SK-N-SH treated with all-trans-retinoic acid at 6 μM for 48 hours (cell line): ENCODE measurements around the gene HSPG2.

Experiments
- ATAC-seq: fragments of 200-7000 bp; cut with Tn5 transposase; 3 replicates; pipeline ENCODE4 v1.9.1; 2020; ENCODE audit warnings: mild to moderate bottlenecking, moderate library complexity
- ARNTL ChIP-seq: fragments of 450-650 bp; formaldehyde crosslinking; IDR thresholded peaks from 2 replicates; pipeline ENCODE4 v1.5.0; 2020; ENCODE audit warnings: low read depth, mild to moderate bottlenecking, moderate library complexity, borderline replicate concordance
- BACH2 ChIP-seq: fragments of 250-450 bp; sonication (Bioruptor Pico); IDR thresholded peaks from 2 replicates; pipeline ENCODE4 v1.9.0; 2021; ENCODE audit warnings: mild to moderate bottlenecking, borderline replicate concordance
- CREB5 ChIP-seq: fragments of 250-450 bp; sonication (Bioruptor Pico); IDR thresholded peaks from 2 replicates; pipeline ENCODE4 v1.5.1; 2020; ENCODE audit warnings: low read depth, mild to moderate bottlenecking, moderate library complexity
- CSDC2 ChIP-seq: fragments of 250-450 bp; sonication (Bioruptor Pico); IDR thresholded peaks from 2 replicates; pipeline ENCODE4 v1.5.0; 2020; ENCODE audit warnings: mild to moderate bottlenecking, moderate library complexity
- CSRNP3 ChIP-seq: fragments of 250-450 bp; sonication (Bioruptor Pico); IDR thresholded peaks from 2 replicates; pipeline ENCODE4 v1.5.1; 2021; ENCODE audit warnings: mild to moderate bottlenecking, moderate library complexity
- ESRRG ChIP-seq: fragments of 250-450 bp; sonication (Bioruptor Pico); IDR thresholded peaks from 2 replicates; pipeline ENCODE4 v1.6.1; 2021; ENCODE audit warnings: mild to moderate bottlenecking
- GLIS3 ChIP-seq: fragments of 250-450 bp; sonication (Bioruptor Pico); IDR thresholded peaks from 2 replicates; pipeline ENCODE4 v1.5.0; 2020; ENCODE audit warnings: mild to moderate bottlenecking, moderate library complexity
- ISL1 ChIP-seq: fragments of 250-450 bp; sonication (Bioruptor Pico); IDR thresholded peaks from 2 replicates; pipeline ENCODE4 v2.1.2; 2022; ENCODE audit warnings: mild to moderate bottlenecking, moderate library complexity
- OSR1 ChIP-seq: fragments of 250-450 bp; sonication (Bioruptor Pico); IDR thresholded peaks from 2 replicates; pipeline ENCODE4 v1.8.0; 2022; ENCODE audit warnings: moderate library complexity, mild to moderate bottlenecking, inconsistent platforms
- PATZ1 ChIP-seq: fragments of 250-450 bp; sonication (Bioruptor Pico); IDR thresholded peaks from 2 replicates; pipeline ENCODE4 v1.8.0; 2020; ENCODE audit warnings: mild to moderate bottlenecking, moderate library complexity, borderline replicate concordance
- POU6F1 ChIP-seq: fragments of 250-450 bp; sonication (Bioruptor Pico); IDR thresholded peaks from 2 replicates; pipeline ENCODE4 v1.8.0; 2021; ENCODE audit warnings: low read depth, mild to moderate bottlenecking, moderate library complexity, borderline replicate concordance
- PPARA ChIP-seq: fragments of 250-450 bp; sonication (Bioruptor Pico); IDR thresholded peaks from 2 replicates; pipeline ENCODE4 v1.5.0; 2020; ENCODE audit warnings: mild to moderate bottlenecking, borderline replicate concordance
- SNAI2 ChIP-seq: fragments of 250-450 bp; sonication (Bioruptor Pico); IDR thresholded peaks from 2 replicates; pipeline ENCODE4 v1.5.0; 2020; ENCODE audit warnings: mild to moderate bottlenecking, moderate library complexity
- TCF4 ChIP-seq: fragments of 250-450 bp; sonication (Bioruptor Pico); IDR thresholded peaks from 2 replicates; pipeline ENCODE4 v1.8.0; 2021; ENCODE audit warnings: mild to moderate bottlenecking, moderate library complexity, borderline replicate concordance
- TOX ChIP-seq: fragments of 250-450 bp; sonication (Bioruptor Pico); IDR thresholded peaks from 2 replicates; pipeline ENCODE4 v1.8.0; 2021; ENCODE audit warnings: mild to moderate bottlenecking, moderate library complexity, borderline replicate concordance
- TSHZ2 ChIP-seq: fragments of 250-450 bp; sonication (Bioruptor Pico); IDR thresholded peaks from 2 replicates; pipeline ENCODE4 v1.5.0; 2020; ENCODE audit warnings: mild to moderate bottlenecking, moderate library complexity
- ZC3H10 ChIP-seq: fragments of 250-450 bp; sonication (Bioruptor Pico); IDR thresholded peaks from 2 replicates; pipeline ENCODE4 v1.5.1; 2021; ENCODE audit warnings: mild to moderate bottlenecking, moderate library complexity
- ZFP3 ChIP-seq: fragments of 250-450 bp; sonication (Bioruptor Pico); IDR thresholded peaks from 2 replicates; pipeline ENCODE4 v1.5.0; 2020; ENCODE audit warnings: mild to moderate bottlenecking, moderate library complexity
- ZFP30 ChIP-seq: fragments of 450-650 bp; formaldehyde crosslinking; IDR thresholded peaks from 2 replicates; pipeline ENCODE4 v1.5.0; 2022; ENCODE audit warnings: mild to moderate bottlenecking, moderate library complexity
- ZNF565 ChIP-seq: fragments of 450-650 bp; formaldehyde crosslinking; conservative IDR thresholded peaks from 2 replicates; pipeline ENCODE4 v1.5.0; 2020; ENCODE audit warnings: low read depth, mild to moderate bottlenecking, moderate library complexity
- ZNF70 ChIP-seq: fragments of 450-650 bp; formaldehyde crosslinking; IDR thresholded peaks from 2 replicates; pipeline ENCODE4 v1.5.0; 2020; ENCODE audit warnings: mild to moderate bottlenecking, moderate library complexity

The HSPG2 gene

GRCh38 chr1:21838359-21839157 is 98.6 kb downstream of the HSPG2 start (continued):
- TF ChIP-seq PATZ1 (CRISPR knock-in tag) (no peak), CSDC2 (no peak), ZFP3 (CRISPR knock-in tag) (no peak)

GRCh38 chr1:21837476-21837875 is 99.6 kb downstream of the HSPG2 start:
- no peak for ATAC-seq
- TF ChIP-seq TCF4 (CRISPR knock-in tag) (no peak), POU6F1 (CRISPR knock-in tag) (no peak), OSR1 (CRISPR knock-in tag) (no peak), ARNTL (CRISPR knock-in tag) (no peak), ZC3H10 (CRISPR knock-in tag) (no peak), ESRRG (no peak), ZNF565 (CRISPR knock-in tag) (no peak), ISL1 (no peak), CSRNP3 (no peak), CSDC2 (no peak), TOX (no peak), GLIS3 (CRISPR knock-in tag) (no peak), ZFP3 (CRISPR knock-in tag) (no peak)

- TF ChIP-seq ZFP3 (CRISPR knock-in tag) = no peak
- no peak for TF ChIP-seq BACH2 (CRISPR knock-in tag)
- no peak for TF ChIP-seq CSRNP3
- no peak for TF ChIP-seq ZNF565 (CRISPR knock-in tag)
- no peak for TF ChIP-seq CREB5 (CRISPR knock-in tag)
- no peak for ATAC-seq
Measured at GRCh38 chr1:21836729-21837128, 100.4 kb downstream of the HSPG2 start.

GRCh38 chr1:21836010-21836409 is 101.1 kb downstream of the HSPG2 start:
- ATAC-seq = no peak
- TF ChIP-seq TOX = no peak
- no peak for TF ChIP-seq ZC3H10 (CRISPR knock-in tag)
- TF ChIP-seq POU6F1 (CRISPR knock-in tag) = no peak
- TF ChIP-seq CREB5 (CRISPR knock-in tag) = no peak
- no peak for TF ChIP-seq TCF4 (CRISPR knock-in tag)
- no peak for TF ChIP-seq ZFP3 (CRISPR knock-in tag)
- TF ChIP-seq OSR1 (CRISPR knock-in tag) = no peak
- no peak for TF ChIP-seq PPARA
- TF ChIP-seq SNAI2 = no peak
- TF ChIP-seq GLIS3 (CRISPR knock-in tag) = no peak
- TF ChIP-seq ZNF70 = no peak
- no peak for TF ChIP-seq TSHZ2 (CRISPR knock-in tag)
- no peak for TF ChIP-seq ZFP30 (CRISPR knock-in tag)
- no peak for TF ChIP-seq ARNTL (CRISPR knock-in tag)
